HG03457 (cell line): ENCODE data around the gene ELAPOR2.
A peak's percentile ranks its signal among the peaks of the same experiment; 100 is the strongest.
"Not testable (repeated sequence)": the region's sequence is repeated elsewhere in the genome, so short reads cannot be mapped to it uniquely, and the experiment has no call there.

Experiments
- ATAC-seq: cut with Tn5 transposase; IDR thresholded peaks from one replicate; pipeline ENCODE4 v1.9.1; 2021; ENCODE audit warnings: moderate number of reproducible peaks; ENCODE audit not compliant: unreplicated experiment

Gene ELAPOR2

GRCh38 chr7:87059525-87060287 is at the start of gene ELAPOR2:
TSS of gene ELAPOR2 (minus strand) at chr7:87059654. CDS start at chr7:87059513, 141 bp downstream.
- ATAC-seq: peak; percentile 98

GRCh38 chr7:87107949-87108776 is 48.7 kb upstream of the ELAPOR2 start:
- no peak for ATAC-seq

DNA sequence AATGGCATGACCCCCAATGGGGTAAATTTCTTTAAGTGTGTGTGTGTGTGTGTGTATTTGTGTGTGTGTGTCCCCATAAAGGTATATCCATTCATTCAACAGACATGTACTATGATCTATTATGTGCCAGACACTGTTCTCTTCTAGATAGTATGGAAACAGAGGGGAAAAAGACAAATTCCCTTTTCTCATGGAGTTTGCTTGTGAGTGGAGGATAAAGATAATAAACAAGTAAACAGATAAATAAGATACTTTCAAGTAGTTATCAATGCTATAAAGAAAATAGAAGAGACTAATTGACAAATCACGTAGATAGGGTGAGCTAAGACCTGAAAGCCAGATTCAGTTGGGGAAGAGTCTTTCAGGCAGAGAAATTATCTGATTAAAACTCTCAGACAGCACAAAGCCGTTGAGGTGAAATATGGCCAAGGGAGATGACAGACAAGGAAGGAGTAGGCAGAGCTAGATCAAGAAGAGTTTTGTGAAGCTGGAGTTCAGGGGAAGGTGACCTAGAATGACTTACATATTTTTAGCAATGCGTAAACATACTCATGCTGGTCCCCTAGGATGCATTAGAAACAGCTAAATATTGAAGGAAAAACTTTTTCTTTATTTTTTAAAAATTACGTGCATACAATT is 47.6 kb upstream of the ELAPOR2 start:
- ATAC-seq: no peak

GRCh38 chr7:87105401-87105800 is 45.9 kb upstream of the ELAPOR2 start:
- ATAC-seq: no peak

DNA sequence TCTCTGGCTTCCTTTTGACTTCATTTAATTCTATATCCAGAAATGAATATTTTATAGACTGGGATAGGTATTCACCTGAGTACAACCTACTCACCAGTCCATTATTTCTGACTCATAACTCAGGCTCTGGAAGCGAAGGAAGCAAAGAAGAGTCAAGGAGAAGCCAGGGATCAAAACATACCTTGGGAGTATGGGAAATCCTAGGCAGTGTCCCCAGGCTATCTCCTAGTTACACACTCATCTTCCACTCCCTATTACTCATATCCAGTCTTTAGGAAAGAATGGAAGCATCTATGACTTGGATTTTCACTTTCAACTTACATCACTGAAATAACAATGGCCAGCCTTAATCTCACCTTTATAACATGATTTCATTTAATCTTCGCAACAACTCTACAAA is 40.9 kb upstream of the ELAPOR2 start:
- ATAC-seq: no peak

DNA sequence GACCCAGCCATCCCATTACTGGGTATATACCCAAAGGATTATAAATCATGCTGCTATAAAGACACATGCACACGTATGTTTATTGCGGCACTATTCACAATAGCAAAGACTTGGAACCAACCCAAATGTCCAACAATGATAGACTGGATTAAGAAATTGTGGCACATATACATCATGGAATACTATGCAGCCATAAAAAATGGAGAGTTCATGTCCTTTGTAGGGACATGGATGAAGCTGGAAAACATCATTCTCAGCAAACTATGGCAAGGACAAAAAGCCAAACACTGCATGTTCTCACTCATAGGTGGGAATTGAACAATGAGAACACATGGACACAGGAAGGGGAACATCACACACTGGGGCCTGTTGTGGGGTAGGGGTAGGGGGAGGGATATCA is 37.9 kb upstream of the ELAPOR2 start:
- ATAC-seq: not testable (repeated sequence)

DNA sequence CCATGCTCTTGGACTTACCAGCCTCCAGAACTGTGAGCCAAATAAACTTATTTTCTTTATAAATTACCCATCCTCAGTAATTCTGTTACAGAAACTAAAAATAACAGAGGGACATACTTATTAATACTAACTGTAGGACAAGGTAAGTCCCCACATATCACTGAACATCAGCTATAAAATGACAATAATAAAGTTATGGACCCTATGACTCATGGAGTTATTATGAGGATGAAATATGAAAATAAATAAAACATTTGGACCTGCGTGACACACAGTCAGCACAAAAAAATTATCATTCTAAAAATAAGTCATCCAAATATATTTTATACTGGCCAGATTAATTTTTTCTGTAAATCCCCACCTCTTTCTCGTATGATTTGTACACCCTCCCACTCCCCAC is 34.9 kb upstream of the ELAPOR2 start:
- no peak for ATAC-seq

GRCh38 chr7:87092568-87093091 is 33.2 kb upstream of the ELAPOR2 start:
- ATAC-seq: no peak

DNA sequence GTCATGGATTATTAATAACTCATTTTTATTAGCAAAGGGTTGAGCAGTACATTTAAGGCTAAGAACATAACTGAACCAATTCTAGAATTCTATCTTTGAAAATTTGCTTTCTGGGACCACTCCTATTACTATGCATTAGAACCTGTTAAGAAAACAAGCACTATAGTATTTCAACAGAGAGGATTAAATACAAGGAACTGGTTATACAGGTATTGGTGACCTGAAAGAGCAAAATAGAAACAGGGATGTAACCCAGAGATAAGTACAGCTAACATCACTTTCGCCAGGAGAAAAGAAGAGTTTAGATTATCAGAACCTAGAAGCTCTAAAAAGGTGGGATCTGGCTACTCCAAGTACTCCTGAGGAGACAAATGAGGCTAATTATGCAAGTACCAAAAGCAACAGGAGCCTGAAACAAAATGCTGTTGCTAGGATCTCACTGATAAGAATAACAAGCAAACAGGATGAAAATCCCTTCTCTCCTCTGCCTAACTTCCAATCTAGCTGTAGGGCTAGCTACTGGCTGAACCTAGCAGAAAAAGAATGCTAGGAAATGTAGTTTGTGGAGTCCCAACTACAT is 32.1 kb upstream of the ELAPOR2 start:
- ATAC-seq: no peak

DNA sequence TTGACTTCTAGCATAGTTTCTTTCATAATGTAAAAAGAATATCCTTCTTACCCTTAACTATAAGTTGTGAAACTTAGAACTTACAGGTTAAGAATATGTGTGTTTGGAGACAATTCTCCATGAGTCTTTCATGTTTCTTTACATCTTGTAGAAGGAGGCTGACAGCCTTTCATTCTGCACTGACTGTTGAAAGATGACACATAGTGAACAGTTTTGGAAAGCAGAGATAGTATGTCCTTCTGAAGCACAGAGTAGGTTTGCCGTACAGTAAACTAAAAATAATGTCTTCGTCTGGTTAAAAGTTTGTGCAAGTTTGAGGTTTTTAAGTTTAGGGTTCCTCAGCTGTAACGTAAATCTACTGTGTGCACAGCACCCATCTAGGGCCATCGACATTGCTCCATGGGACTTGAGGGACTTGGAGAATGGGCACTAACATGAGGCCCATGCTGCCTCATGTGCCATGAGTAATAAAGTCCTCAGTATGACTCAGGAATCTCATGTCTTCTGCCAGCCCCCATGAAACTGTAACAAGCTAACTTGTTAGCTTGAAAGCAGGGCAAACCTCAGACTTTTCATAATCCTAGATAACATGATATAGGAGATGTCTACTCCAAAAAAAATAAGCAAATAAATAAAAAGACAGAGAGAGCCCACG is 24.5 kb upstream of the ELAPOR2 start:
- ATAC-seq: no peak

DNA sequence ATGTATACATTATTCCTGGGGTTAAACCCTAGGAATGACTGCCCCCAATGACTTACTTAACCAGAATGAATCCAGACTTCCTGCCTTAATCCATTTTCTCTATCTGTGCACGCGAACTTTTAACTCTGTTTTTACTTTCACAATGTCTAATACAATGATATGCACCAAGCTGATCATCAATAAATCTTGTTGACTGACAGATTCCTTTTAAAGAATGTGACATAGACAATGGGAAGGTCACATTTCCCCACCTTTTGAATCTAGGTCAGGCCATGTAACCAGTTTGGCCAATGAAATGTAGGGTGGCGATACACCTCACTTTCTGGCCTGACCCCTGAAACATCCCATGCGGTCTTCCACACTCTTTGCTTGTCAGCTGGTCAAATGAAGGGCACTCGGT is 23.2 kb upstream of the ELAPOR2 start:
- ATAC-seq: no peak

GRCh38 chr7:87075671-87076404 is 16.4 kb upstream of the ELAPOR2 start:
- peak; percentile 61 for ATAC-seq

GRCh38 chr7:87067788-87068187 is 8.3 kb upstream of the ELAPOR2 start:
- ATAC-seq: no peak

DNA sequence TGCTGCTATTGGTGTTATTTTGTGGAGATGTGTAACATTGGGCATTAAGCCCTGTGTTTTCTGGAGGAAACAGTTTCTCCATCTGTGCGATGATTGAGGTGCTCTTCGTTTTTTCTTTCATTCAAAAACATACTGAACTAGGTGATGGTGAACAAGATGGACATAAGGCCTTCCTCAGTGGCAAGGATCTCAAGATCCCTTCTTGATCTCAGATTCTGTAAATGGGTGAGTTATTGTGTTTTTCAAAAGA is 759 bp upstream of the ELAPOR2 start:
- no peak for ATAC-seq

GRCh38 chr7:87058744-87059524 is 520 bp downstream of the ELAPOR2 start:
- ATAC-seq: peak; percentile 43

GRCh38 chr7:87057210-87057609 is 2.2 kb downstream of the ELAPOR2 start:
- ATAC-seq: no peak

DNA sequence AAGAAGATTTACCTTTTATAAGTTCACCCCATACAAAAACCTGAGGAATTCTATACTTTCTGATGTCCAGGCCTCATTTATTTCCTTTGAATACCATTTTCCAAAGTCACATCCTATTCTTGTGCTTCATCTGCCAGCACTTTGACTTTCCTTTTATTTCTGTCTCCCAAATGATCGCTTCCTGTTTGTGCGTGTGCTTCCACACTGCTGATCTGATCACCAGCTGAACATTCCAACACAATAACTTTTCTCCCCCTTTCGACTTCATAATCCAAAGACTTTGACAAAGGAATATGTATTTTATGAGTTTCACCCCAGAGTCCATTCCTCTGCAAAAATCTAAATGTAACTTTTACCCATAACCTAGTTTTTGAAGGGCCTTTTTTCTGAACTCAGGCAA is 3.1 kb downstream of the ELAPOR2 start:
- no peak for ATAC-seq

DNA sequence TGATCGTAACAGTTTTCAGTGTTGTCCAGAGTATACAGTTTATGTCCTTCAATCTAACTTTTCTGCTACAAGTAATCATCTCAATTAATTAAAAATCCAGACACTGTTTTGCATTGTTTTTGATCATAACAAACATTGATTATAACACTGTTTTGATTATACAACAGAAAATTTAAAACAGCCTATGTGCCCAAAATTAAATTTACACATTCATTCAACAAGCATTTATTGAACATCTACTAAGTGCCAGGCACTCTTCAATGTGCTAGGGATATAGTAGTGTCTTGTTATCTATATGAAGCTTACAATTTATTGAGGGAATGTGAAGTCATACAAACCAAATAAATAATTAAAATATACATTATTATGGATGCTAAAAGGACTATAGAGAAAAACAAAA is 10.6 kb downstream of the ELAPOR2 start:
- ATAC-seq: no peak

DNA sequence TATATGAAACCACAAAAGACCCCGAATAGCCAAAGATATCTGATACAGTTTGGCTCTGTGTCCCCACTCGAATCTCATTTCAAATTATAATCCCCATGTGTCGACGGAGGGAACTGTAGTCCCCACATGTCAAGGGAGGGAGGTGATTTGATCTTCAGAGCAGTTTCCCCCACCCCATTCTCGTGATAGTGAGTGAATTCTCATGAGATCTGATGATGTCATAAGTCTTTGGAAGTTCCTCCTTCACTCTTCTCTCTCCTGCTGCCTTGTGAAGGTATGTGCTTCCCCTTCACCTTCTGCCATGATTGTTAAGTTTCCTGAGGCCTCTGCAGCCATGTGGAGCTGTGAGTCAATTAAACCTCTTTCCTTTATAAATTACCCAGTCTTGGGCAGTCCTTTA is 13.0 kb downstream of the ELAPOR2 start:
- no peak for ATAC-seq
